Ascending aorta (tissue), 2 donors: Measurements from ENCODE around the gene FBXO31. TPM values are rescaled to one million over a fixed set of nuclear protein-coding genes. Genes with fewer than 3 reads are reported as not detected.
"Not testable (repeated sequence)": the region's sequence is repeated elsewhere in the genome, so short reads cannot be mapped to it uniquely, and the experiment has no call there.

Experiments used
- DNase-seq, 2 donors: peaks; one replicate each; pipeline ENCODE4 v3.0.0-alpha.2; 2019; ENCODE audit warnings: low spot score in 2 of 2
- H3K27ac ChIP-seq, 2 donors: fragments of 200-600 bp; sonication (generic); one replicate each; pipeline ENCODE4 v1.5.1; 2016 to 2017; ENCODE audit warnings: mild to moderate bottlenecking in 1 of 2
- H3K27me3 ChIP-seq: fragments of 200-600 bp; sonication (generic); one replicate; pipeline ENCODE4 v1.5.1; 2017
- H3K36me3 ChIP-seq, 2 donors: fragments of 200-600 bp; sonication (generic); one replicate each; pipeline ENCODE4 v1.5.1; 2016
- H3K4me1 ChIP-seq, 2 donors: fragments of 200-600 bp; sonication (generic); one replicate each; pipeline ENCODE4 v1.5.1; 2016 to 2017; ENCODE audit warnings: mild to moderate bottlenecking in 1 of 2
- H3K4me3 ChIP-seq, 2 donors: fragments of 200-600 bp; sonication (generic); one replicate each; pipeline ENCODE4 v1.5.1; 2016 to 2017; ENCODE audit warnings: mild to moderate bottlenecking in 1 of 2
- H3K9me3 ChIP-seq, 2 donors: fragments of 200-600 bp; sonication (generic); one replicate each; pipeline ENCODE4 v1.5.1; 2016
- intact Hi-C: fragments of 100-400 bp; cut with DNase I; formaldehyde crosslinking; loops from one replicate; pipeline ENCODE4 v1.15.1; 2023
- total RNA-seq: library from RNA; depleted of rRNA; stranded (reverse); fragments of >200 nt; gene quantifications from one replicate; pipeline ENCODE4 v1.1.0, GENCODE V29; 2016
- TF ChIP-seq, protein P1 (sequence below), 3 experiments: fragments of 200-600 bp in 2 of 3; fragments of 450-650 bp in 1 of 3; sonication (generic) in 2 of 3; IDR thresholded peaks; one replicate each; pipeline ENCODE4 v1.5.1; 2016 to 2019; ENCODE audit warnings: antibody characterized with exemption in 3 of 3, mild to moderate bottlenecking in 1 of 3, moderate library complexity in 1 of 3

FBXO31 gene
- total RNA-seq, 1 donor from 2014 or later, result 224 TPM

DNA sequence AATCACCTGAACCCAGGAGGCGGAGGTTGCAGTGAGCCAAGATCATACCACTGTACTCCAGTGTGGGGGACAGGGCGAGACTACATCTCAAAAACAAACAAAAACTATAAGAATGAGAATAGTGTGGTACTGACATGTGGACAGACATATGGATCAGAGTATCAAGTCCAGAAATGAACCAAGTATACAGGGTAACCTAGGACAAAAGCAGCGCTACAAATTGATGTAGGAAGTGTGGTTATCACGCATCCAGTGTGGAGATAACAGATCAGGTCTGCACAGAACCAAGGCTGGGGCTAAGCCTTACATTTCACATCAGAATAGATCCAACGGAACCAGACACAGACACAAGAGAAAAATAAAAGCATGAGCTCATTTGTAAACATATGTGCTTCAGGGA lies 43.4 kb downstream of the FBXO31 start:
- peaks cover 42 to 63% of the 10 kb centered on the region in 2 donors for H3K36me3 ChIP-seq

DNA sequence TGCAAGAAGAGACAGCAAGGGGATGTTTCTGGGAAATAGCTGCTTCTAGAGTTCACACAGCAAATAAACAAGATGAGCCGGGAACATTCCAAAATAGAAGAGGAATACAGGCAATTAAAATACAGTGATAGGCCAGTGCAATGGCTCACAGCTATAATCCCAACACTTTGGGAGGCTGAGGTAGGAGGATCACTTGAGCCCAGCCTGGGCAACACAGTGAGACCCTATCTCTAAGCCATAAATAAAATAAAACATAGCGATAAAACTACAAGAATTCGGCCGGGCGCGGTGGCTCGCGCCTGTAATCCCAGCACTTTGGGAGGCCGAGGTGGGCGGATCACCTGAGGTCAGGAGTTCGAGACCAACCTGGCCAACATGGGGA lies 43.9 kb downstream of the FBXO31 start:
- H3K9me3 ChIP-seq, H3K4me1 ChIP-seq, DNase-seq, H3K27me3 ChIP-seq, H3K27ac ChIP-seq, intact Hi-C loops, H3K4me3 ChIP-seq: not testable (repeated sequence)
- peaks cover 47 to 68% of the 10 kb centered on the region in 2 donors for H3K36me3 ChIP-seq

More for the DNA sequence above, 43.4 kb downstream of the FBXO31 start:
- H3K4me1 ChIP-seq, result no peaks in the 10 kb centered on the region
- H3K9me3 ChIP-seq, result no peaks in the 10 kb centered on the region
- no peaks in the 10 kb centered on the region for H3K27me3 ChIP-seq
- intact Hi-C loops, result no loop called here
- no peak for DNase-seq
- H3K4me3 ChIP-seq, result no peak overlapping the region
- H3K27ac ChIP-seq, result no peak overlapping the region
- TF ChIP-seq, protein P1, sequence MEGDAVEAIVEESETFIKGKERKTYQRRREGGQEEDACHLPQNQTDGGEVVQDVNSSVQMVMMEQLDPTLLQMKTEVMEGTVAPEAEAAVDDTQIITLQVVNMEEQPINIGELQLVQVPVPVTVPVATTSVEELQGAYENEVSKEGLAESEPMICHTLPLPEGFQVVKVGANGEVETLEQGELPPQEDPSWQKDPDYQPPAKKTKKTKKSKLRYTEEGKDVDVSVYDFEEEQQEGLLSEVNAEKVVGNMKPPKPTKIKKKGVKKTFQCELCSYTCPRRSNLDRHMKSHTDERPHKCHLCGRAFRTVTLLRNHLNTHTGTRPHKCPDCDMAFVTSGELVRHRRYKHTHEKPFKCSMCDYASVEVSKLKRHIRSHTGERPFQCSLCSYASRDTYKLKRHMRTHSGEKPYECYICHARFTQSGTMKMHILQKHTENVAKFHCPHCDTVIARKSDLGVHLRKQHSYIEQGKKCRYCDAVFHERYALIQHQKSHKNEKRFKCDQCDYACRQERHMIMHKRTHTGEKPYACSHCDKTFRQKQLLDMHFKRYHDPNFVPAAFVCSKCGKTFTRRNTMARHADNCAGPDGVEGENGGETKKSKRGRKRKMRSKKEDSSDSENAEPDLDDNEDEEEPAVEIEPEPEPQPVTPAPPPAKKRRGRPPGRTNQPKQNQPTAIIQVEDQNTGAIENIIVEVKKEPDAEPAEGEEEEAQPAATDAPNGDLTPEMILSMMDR (IDR thresholded peaks at IDR 0.05), result no peak

DNA sequence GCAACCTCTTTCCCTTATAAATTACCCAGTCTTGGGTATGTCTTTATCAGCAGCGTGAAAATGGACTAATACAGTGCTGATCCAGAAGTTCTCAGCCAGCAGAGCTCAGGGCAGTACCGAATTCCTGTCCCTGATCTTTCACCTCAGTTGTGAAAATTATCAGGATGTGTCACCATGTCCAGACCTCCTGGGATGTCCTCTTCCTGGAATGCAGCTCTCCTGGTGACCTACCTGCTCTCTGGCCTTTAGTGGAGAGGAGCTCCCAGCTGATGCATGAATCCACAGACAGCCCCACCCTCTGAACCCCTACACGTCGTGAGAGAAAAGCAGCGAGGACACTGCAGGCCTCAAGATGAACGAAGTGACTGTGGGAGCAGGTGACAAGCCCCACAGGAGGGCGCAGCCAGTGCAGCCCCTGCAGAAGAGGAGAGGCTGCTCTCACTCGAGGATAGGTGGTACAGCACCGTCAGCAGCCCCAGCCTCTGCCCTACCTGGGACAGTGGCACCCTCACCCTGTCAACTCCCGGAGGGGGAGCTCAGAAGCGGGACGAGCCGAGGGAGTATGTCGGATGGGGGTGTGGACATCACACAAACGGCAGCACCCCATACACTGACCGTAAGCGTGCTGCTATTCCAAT lies 44.4 kb downstream of the FBXO31 start:
- Histone ChIP-seq H3K27me3 (no peaks in the 10 kb centered on the region), H3K4me3 (no peak overlapping the region), H3K27ac (no peak overlapping the region), H3K36me3 (peaks cover 52 to 73% of the 10 kb centered on the region in 2 donors), H3K4me1 (no peaks in the 10 kb centered on the region), H3K9me3 (no peaks in the 10 kb centered on the region)
- no peak for DNase-seq
- TF ChIP-seq, protein P1 (IDR thresholded peaks at IDR 0.05), result no peak
- intact Hi-C loops, result no loop called here

DNA sequence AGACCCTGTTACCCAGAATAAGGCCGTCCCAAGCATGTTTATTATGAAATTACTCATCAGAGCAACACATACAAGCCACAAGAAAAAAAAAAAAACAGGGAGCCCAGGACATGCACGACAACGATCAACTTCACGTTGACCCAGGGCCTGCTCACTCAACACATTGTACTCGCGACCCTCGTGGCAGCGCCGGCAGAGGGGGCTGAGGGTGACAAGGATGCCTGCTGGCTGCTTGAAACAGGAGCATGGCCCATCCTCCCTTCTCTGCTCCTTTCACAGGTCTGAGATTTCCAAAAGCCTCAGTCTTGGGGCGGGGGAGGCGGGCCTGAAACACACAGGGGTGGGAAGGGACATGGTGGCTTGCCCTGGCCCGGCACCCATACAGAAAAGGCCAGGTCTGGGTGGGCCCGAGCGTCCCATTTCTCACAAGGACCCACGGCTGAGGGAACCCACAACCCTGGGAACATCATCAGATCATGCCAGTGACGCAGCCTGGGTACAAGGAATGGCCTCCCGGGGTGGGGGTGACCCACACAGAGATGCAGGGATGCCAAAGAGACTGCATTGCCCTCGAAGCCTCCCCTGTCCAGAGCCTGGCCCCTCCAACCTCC lies 45.3 kb downstream of the FBXO31 start:
- intact Hi-C loops, result no loop called here
- TF ChIP-seq, protein P1 (IDR thresholded peaks at IDR 0.05), result no peak
- no peaks in the 10 kb centered on the region for H3K27me3 ChIP-seq
- no peak overlapping the region for H3K4me3 ChIP-seq
- H3K9me3 ChIP-seq, result no peaks in the 10 kb centered on the region
- H3K4me1 ChIP-seq, result no peaks in the 10 kb centered on the region
- H3K36me3 ChIP-seq, result peaks cover 56 to 78% of the 10 kb centered on the region in 2 donors
- DNase-seq, result no peak
- no peak overlapping the region for H3K27ac ChIP-seq

DNA sequence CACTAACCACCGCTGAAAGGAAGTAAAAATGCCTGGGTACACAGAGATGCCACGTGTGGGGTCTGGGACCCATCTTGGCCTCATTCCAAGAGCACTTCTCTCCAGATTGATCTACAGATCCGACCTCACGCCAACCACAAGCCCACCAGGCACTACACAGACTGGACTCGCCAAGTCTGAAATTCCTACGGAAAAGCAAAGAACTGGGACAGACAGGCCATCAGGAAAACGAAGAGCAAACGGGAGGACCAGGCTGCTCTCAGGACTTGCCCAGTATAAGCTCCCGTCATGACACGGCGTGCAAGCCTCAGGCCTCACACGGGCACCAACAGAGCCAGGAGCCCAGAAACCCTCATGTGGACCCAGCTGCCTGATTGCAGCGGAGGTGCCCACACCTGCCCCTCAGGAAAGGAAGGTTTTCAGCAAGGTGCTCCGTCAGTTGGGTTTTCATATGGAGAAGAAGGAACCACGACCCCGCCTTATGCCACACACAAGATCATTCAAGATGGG lies 46.3 kb downstream of the FBXO31 start:
- intact Hi-C loops, result no loop called here
- DNase-seq, result no peak
- peaks cover 55 to 78% of the 10 kb centered on the region in 2 donors for H3K36me3 ChIP-seq
- H3K9me3 ChIP-seq, result no peaks in the 10 kb centered on the region
- no peak overlapping the region for H3K27ac ChIP-seq
- no peaks in the 10 kb centered on the region for H3K4me1 ChIP-seq
- TF ChIP-seq, protein P1 (IDR thresholded peaks at IDR 0.05), result no peak
- no peak overlapping the region for H3K4me3 ChIP-seq
- no peaks in the 10 kb centered on the region for H3K27me3 ChIP-seq

DNA sequence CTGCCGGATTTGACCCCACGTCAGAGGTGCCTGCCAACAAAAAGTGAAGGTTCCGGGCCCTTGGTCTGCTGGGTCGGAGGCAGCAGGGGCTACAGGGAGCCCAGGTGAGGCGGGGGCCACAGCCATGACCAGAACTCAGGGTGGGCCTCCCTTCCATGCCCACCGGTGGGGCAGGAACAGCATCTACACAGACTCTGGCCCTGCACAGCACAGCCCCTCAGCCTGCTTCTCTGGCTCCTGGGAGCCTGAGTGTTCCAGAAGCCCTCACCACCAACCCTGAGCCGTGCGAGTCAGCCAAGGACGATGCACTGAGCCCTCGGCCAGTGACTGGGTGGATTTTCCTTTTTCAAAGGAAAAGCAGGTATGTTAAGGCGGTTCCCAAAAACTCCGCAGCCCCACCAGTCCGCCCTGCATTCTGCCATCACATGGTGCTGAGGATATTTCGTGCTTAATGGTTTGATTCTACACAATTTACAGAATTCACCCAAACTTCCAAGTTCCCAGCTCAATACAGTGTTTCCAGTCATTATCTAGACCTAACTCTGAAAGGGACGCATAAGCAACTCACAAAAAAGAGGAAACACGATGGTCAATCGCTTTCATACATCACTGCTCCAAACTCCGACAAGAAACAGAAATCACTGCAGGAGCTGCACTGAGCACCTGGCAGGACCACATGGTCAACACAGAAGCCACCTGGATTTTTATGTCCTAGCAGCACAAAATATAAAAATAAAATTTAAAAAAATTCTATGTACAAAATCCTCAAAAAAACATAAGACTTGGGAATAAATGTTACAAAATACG lies 46.9 kb downstream of the FBXO31 start:
- Histone ChIP-seq H3K27ac (no peak overlapping the region), H3K36me3 (peaks cover 53 to 76% of the 10 kb centered on the region in 2 donors), H3K9me3 (no peaks in the 10 kb centered on the region), H3K4me3 (no peak overlapping the region), H3K27me3 (no peaks in the 10 kb centered on the region), H3K4me1 (no peaks in the 10 kb centered on the region)
- intact Hi-C loops, result no loop called here
- TF ChIP-seq, protein P1 (IDR thresholded peaks at IDR 0.05), result no peak
- DNase-seq, result no peak
